ENCODE results near the gene S100B. TPM values are rescaled to one million over a fixed set of nuclear protein-coding genes. Genes with fewer than 3 reads are reported as not detected.
"Not testable (repeated sequence)": the region's sequence is repeated elsewhere in the genome, so short reads cannot be mapped to it uniquely, and the experiment has no call there.

S100B gene
- total RNA-seq (2014; rRNA removed; shearing (Covaris generic)) = 27.7 and 31.8 TPM in 2 replicates

- peak; percentile 58 for DNase-seq (ENCODE audit: low read depth)
These were observed at the start of gene S100B for GRCh38 chr21:46604975-46605766. Gene S100B, minus strand, starts transcription at chr21:46605082. Its CDS starts 2,667 bp downstream, at chr21:46602415.

GRCh38 chr21:46651121-46651520, 46.2 kb upstream of the S100B start:
- no peak for DNase-seq (ENCODE audit: low read depth)

GRCh38 chr21:46650476-46651098, 45.7 kb upstream of the S100B start:
- no peak for DNase-seq (ENCODE audit: low read depth)

GRCh38 chr21:46649356-46649755, 44.5 kb upstream of the S100B start:
- DNase-seq (ENCODE audit: low read depth) = no peak

- no peak for DNase-seq (ENCODE audit: low read depth)
These were observed 43.7 kb upstream of the S100B start for GRCh38 chr21:46648539-46648938.

- DNase-seq (ENCODE audit: low read depth) = no peak
These were observed 41.8 kb upstream of the S100B start for GRCh38 chr21:46646541-46647154.

- no peak for DNase-seq (ENCODE audit: low read depth)
These were observed 41.0 kb upstream of the S100B start for GRCh38 chr21:46645840-46646239.

- DNase-seq (ENCODE audit: low read depth) = no peak
These were observed 38.7 kb upstream of the S100B start for GRCh38 chr21:46643379-46644177.

GRCh38 chr21:46641656-46642055, 36.8 kb upstream of the S100B start:
- DNase-seq (ENCODE audit: low read depth) = no peak

- no peak for DNase-seq (ENCODE audit: low read depth)
These were observed 34.9 kb upstream of the S100B start for GRCh38 chr21:46639489-46640386.

- peak; percentile 9 for DNase-seq (ENCODE audit: low read depth)
These were observed 33.3 kb upstream of the S100B start for GRCh38 chr21:46637952-46638746.

- no peak for DNase-seq (ENCODE audit: low read depth)
These were observed 31.8 kb upstream of the S100B start for GRCh38 chr21:46636550-46637285.

GRCh38 chr21:46636181-46636512, 31.3 kb upstream of the S100B start:
- no peak for DNase-seq (ENCODE audit: low read depth)

GRCh38 chr21:46635324-46636180, 30.7 kb upstream of the S100B start, which contains the start of gene PRMT2:
Gene PRMT2, plus strand, starts transcription at chr21:46635674. Its CDS starts 1,278 bp downstream, at chr21:46636952.
- DNase-seq (ENCODE audit: low read depth) = peak; percentile 93

- DNase-seq (ENCODE audit: low read depth) = peak; percentile 82
These were observed 30.1 kb upstream of the S100B start for GRCh38 chr21:46634966-46635323.

GRCh38 chr21:46634427-46634826, 29.5 kb upstream of the S100B start:
- no peak for DNase-seq (ENCODE audit: low read depth)

GRCh38 chr21:46633566-46633965, 28.7 kb upstream of the S100B start:
- no peak for DNase-seq (ENCODE audit: low read depth)

- not testable (repeated sequence) for DNase-seq (ENCODE audit: low read depth)
These were observed 26.0 kb upstream of the S100B start for GRCh38 chr21:46630915-46631314.

All from RPMI7951 (cell line).